K562 (cell line): ENCODE data around the gene GFOD1. TPM values are rescaled to one million over a fixed set of nuclear protein-coding genes. Genes with fewer than 3 reads are reported as not detected.

Experiments
- ATAC-seq: fragments of 200-7000 bp; cut with Tn5 transposase; 3 replicates; pipeline ENCODE4 v1.9.1; 2020; ENCODE audit warnings: moderate library complexity
- BruUV-seq: library from RNA; stranded (reverse); fragments of 400-500 nt; replicated peaks from 2 replicates; lab custom pipeline; 2021; lab: Mats Ljungman, UMichigan
- CTCF ChIA-PET: fragments of 300-600 bp; formaldehyde crosslinking; extraction: SDS; loops from one replicate; lab custom pipeline; 2021; ENCODE audit warnings: low intra/inter-chr PET ratio; lab: Yijun Ruan, JAX
- POLR2A ChIA-PET: fragments of 300-600, 350-650 bp; sonication (Branson Sonifier 250); formaldehyde crosslinking; extraction: SDS; loops from one replicate; lab custom pipeline; 2021; ENCODE audit warnings: antibody characterized with exemption, inconsistent platforms; lab: Yijun Ruan, JAX
- DNase-seq, 4 experiments: peaks; one replicate each; pipeline versions ENCODE4 v3.0.0 to v3.0.0-alpha.2; 2011 to 2018; ENCODE audit warnings: low spot score in 3 of 4, mixed read lengths in 3 of 4; ENCODE audit errors: extremely low read depth in 1 of 4
- FAIRE-seq: peaks from 2 replicates; lab custom pipeline; 2011; peaks lifted over from hg19 to GRCh38; lab: Jason Lieb, UNC
- H2AFZ ChIP-seq: 2 replicates; pipeline ENCODE4 v1.6.0; 2011; ENCODE audit warnings: low read depth, low read length, control low read depth, inconsistent platforms
- H3K27ac ChIP-seq: fragments of 200-600 bp; 3 replicates; pipeline ENCODE4 v1.8.0; 2011; ENCODE audit warnings: low read depth, mild to moderate bottlenecking, control low read depth, inconsistent platforms, low read length, moderate library complexity, mixed read lengths; ENCODE audit errors: extremely low read depth
- H3K27me3 ChIP-seq, 2 experiments: fragments of 300-600 bp in 1 of 2; 2 replicates in 1 of 2; 3 replicates in 1 of 2; pipeline versions ENCODE4 v1.6.0 to v1.8.0; 2011; ENCODE audit warnings: inconsistent platforms in 2 of 2, low read length in 2 of 2, mild to moderate bottlenecking in 1 of 2, mixed read lengths in 1 of 2, moderate library complexity in 1 of 2; ENCODE audit not compliant: control insufficient read depth in 2 of 2, insufficient read depth in 2 of 2
- H3K36me3 ChIP-seq: fragments of 300-600 bp; 3 replicates; pipeline ENCODE4 v1.8.0; 2011; ENCODE audit warnings: mild to moderate bottlenecking, low read length, inconsistent platforms; ENCODE audit not compliant: control insufficient read depth, insufficient read depth
- H3K4me1 ChIP-seq, 2 experiments: fragments of 200-600 bp in 1 of 2; replicated peaks in 1 of 2; 2 replicates in 1 of 2; 3 replicates in 1 of 2; pipeline versions ENCODE4 v1.5.1 to v1.8.0; 2011; ENCODE audit warnings: inconsistent platforms in 2 of 2, low read length in 2 of 2, mild to moderate bottlenecking in 1 of 2, mixed read lengths in 1 of 2, moderate library complexity in 1 of 2; ENCODE audit not compliant: control insufficient read depth in 2 of 2, insufficient read depth in 2 of 2
- H3K4me2 ChIP-seq: 2 replicates; pipeline ENCODE4 v1.6.1; 2011; ENCODE audit warnings: low read length, control low read depth, inconsistent platforms, mixed read lengths; ENCODE audit not compliant: insufficient read depth
- H3K4me3 ChIP-seq: fragments of 200-600 bp; sonication (generic), shearing (Covaris generic); 2 replicates; pipeline ENCODE4 v1.5.1; 2016; ENCODE audit warnings: control low read depth, inconsistent platforms
- H3K79me2 ChIP-seq: fragments of 200-600 bp; 3 replicates; pipeline ENCODE4 v1.8.0; 2011; ENCODE audit warnings: low read length, inconsistent platforms; ENCODE audit not compliant: control insufficient read depth, insufficient read depth
- H3K9ac ChIP-seq, 2 experiments: 2 replicates each; pipeline versions ENCODE4 v1.6.0 to v1.6.1; 2011; ENCODE audit warnings: low read depth in 2 of 2, low read length in 2 of 2, control low read depth in 1 of 2, inconsistent platforms in 1 of 2, mild to moderate bottlenecking in 1 of 2, mixed read lengths in 1 of 2; ENCODE audit not compliant: insufficient read depth in 1 of 2
- H3K9me1 ChIP-seq: one replicate; pipeline ENCODE4 v1.6.0; 2011; ENCODE audit warnings: inconsistent platforms, mild to moderate bottlenecking, low read length, moderate library complexity; ENCODE audit not compliant: control insufficient read depth, insufficient read depth
- H3K9me3 ChIP-seq: replicated peaks from 2 replicates; pipeline ENCODE4 v1.5.1; 2011; ENCODE audit warnings: low read depth, low read length, inconsistent platforms; ENCODE audit not compliant: control insufficient read depth, insufficient read depth
- H4K20me1 ChIP-seq: replicated peaks from 2 replicates; pipeline ENCODE4 v1.6.1; 2011; ENCODE audit warnings: low read length, inconsistent platforms, mixed read lengths; ENCODE audit not compliant: control insufficient read depth, insufficient read depth
- BDP1 ChIP-seq: IDR thresholded peaks from 3 replicates; pipeline ENCODE4 v1.6.1; 2011; ENCODE audit not compliant: insufficient read length, insufficient read depth
- CAMTA2 ChIP-seq: fragments of 250-450 bp; sonication (Bioruptor Pico); conservative IDR thresholded peaks from 2 replicates; pipeline ENCODE4 v1.5.1; 2022
- HDAC2 ChIP-seq: fragments of 450-650 bp; IDR thresholded peaks from 2 replicates; pipeline ENCODE4 v1.6.1; 2016; ENCODE audit warnings: mild to moderate bottlenecking
- HNRNPUL1 ChIP-seq: fragments of 200-400 bp; formaldehyde crosslinking; IDR thresholded peaks from 2 replicates; pipeline ENCODE4 v1.6.1; 2017; ENCODE audit warnings: low read length
- L3MBTL2 ChIP-seq: fragments of 450-650 bp; IDR thresholded peaks from 2 replicates; pipeline ENCODE4 v1.6.1; 2016; ENCODE audit warnings: mild to moderate bottlenecking, moderate library complexity
- RUNX1 ChIP-seq: sonication (generic); IDR thresholded peaks from 2 replicates; pipeline ENCODE4 v1.6.1; 2016; ENCODE audit warnings: antibody characterized with exemption, low read depth
- ZNF124 ChIP-seq: sonication (generic); formaldehyde crosslinking; IDR thresholded peaks from 2 replicates; pipeline ENCODE4 v1.8.1; 2022; ENCODE audit warnings: missing genetic modification reagents
- ZNF134 ChIP-seq: fragments of 250-450 bp; sonication (Bioruptor Pico); conservative IDR thresholded peaks from 2 replicates; pipeline ENCODE4 v1.4.0; 2020
- ZNF75A ChIP-seq: fragments of 450-650 bp; formaldehyde crosslinking; IDR thresholded peaks from 2 replicates; pipeline ENCODE4 v1.4.0; 2020; ENCODE audit warnings: mild to moderate bottlenecking
- ZNF77 ChIP-seq: fragments of 250-450 bp; sonication (Bioruptor Pico); IDR thresholded peaks from 2 replicates; pipeline ENCODE4 v1.5.0; 2020
- ZZZ3 ChIP-seq: fragments of 450-650 bp; IDR thresholded peaks from 2 replicates; pipeline ENCODE4 v1.6.1; 2016; ENCODE audit warnings: antibody characterized with exemption, mild to moderate bottlenecking, moderate library complexity
- WGBS: fragments of 100-300 bp; shearing (Covaris generic); methylation state at CpG from one replicate; pipeline ENCODE4 v1.1.6; 2016; ENCODE audit warnings: low coverage, mixed read lengths; ENCODE audit not compliant: insufficient coverage; ENCODE audit errors: missing lambda C conversion rate; 5-methylcytosine and 5-hydroxymethylcytosine counted together
- in situ Hi-C: fragments of 300-500 bp; cut with MboI; formaldehyde crosslinking; loops from 4 replicates; pipeline ENCODE4 v1.15.0; 2018; ENCODE audit warnings: inconsistent platforms, mixed read lengths
- intact Hi-C: fragments of 100-400 bp; cut with micrococcal nuclease; formaldehyde crosslinking; loops from 2 replicates; pipeline ENCODE4 v1.14.2; 2022
- polyA plus RNA-seq, 8 experiments: library from polyadenylated mRNA; depleted of rRNA in 4 of 8; stranded (reverse) in 5 of 8; unstranded in 3 of 8; fragments of >200 nt; fragmentation: Nextera tagmentation in 2 of 8; fragmentation: Illumina TruSeq in 1 of 8; extraction: Ambion mirVana in 2 of 8; extraction: Trizol in 1 of 8; gene quantifications; 2 replicates each; pipeline versions ENCODE4 v1.2.1 to v1.2.3, GENCODE V29; 2011 to 2014; ENCODE audit warnings: inconsistent platforms in 1 of 8, missing spikeins in 1 of 8
- total RNA-seq, 7 experiments: library from RNA; depleted of rRNA in 6 of 7; stranded (reverse); fragments of >200 nt in 6 of 7; fragmentation: Illumina TruSeq in 2 of 7; extraction: Trizol in 2 of 7; gene quantifications; 2 replicates each; pipeline versions ENCODE4 v1.2.1 to v1.2.3, GENCODE V29; 2011 to 2021; ENCODE audit warnings: low replicate concordance in 1 of 7
- TF ChIP-seq, protein P1 (sequence below), 2 experiments: IDR thresholded peaks; 2 replicates each; pipeline ENCODE4 v1.6.1; 2011; ENCODE audit warnings: borderline replicate concordance in 1 of 2, control low read depth in 1 of 2, low read depth in 1 of 2, low read length in 1 of 2, mild to moderate bottlenecking in 1 of 2, mixed read lengths in 1 of 2, moderate library complexity in 1 of 2; ENCODE audit not compliant: insufficient read depth in 1 of 2, insufficient read length in 1 of 2, poor library complexity in 1 of 2, severe bottlenecking in 1 of 2; ENCODE audit errors: extremely low read depth in 1 of 2
- TF ChIP-seq, protein P2 (sequence below): fragments of 450-650 bp; IDR thresholded peaks from 2 replicates; pipeline ENCODE4 v1.6.1; 2016; ENCODE audit warnings: mild to moderate bottlenecking
- TF ChIP-seq, protein P3 (sequence below): sonication (generic); formaldehyde crosslinking; IDR thresholded peaks from 2 replicates; pipeline ENCODE4 v1.8.0; 2022; ENCODE audit warnings: mild to moderate bottlenecking, missing genetic modification reagents, borderline replicate concordance
- TF ChIP-seq, protein P4 (sequence below): sonication (generic); formaldehyde crosslinking; IDR thresholded peaks from 2 replicates; pipeline ENCODE4 v1.9.0; 2022; ENCODE audit warnings: mild to moderate bottlenecking, missing genetic modification reagents
- TF ChIP-seq, protein P5 (sequence below): fragments of 250-450 bp; sonication (Bioruptor Pico); IDR thresholded peaks from 2 replicates; pipeline ENCODE4 v1.8.0; 2021; ENCODE audit warnings: moderate library complexity, mild to moderate bottlenecking, inconsistent platforms

GFOD1 gene
- total and polyA plus RNA-seq, 9 of the 15 experiments (the other 6 are each of a cell fraction or from before 2014, with no cell fraction given): 3.8 to 12.0 (median 8.2) TPM

DNA sequence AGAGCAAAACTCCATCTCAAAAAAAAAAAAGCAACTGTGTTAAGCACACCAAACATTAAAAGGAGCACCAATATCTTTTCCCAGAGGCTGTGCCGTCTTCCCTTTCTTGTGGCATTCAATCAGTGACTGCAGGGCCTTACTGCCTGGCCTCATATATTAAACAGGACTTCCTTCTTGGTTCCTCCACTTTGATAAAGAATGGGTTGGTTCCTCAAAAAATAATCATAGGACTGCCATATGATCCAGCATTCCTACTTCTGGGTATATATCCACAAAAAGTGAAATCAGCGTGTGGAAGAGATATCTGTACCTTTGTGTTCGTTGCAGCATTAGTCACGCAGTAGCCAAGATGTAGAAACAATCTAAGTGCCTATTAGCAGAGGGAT is 40.3 kb upstream of the GFOD1 start:
- ChIA-PET POLR2A (no interaction called here), CTCF (no interaction called here)
- in situ Hi-C loops (no loop called here), intact Hi-C loops (no loop called here)
- Histone ChIP-seq H3K4me2 (no peak overlapping the region), H4K20me1 (no peaks in the 10 kb centered on the region), H3K27me3 (peaks cover 7 to 40% of the 10 kb centered on the region in 2 experiments; a peak in 4 of 5 replicates), H3K4me3 (no peak overlapping the region), H3K9ac (no peak overlapping the region), H3K9me3 (no peaks in the 10 kb centered on the region), H3K4me1 (no peaks in the 10 kb centered on the region), H3K79me2 (no peaks in the 10 kb centered on the region), H3K36me3 (no peaks in the 10 kb centered on the region), H2AFZ (no peak overlapping the region), H3K27ac (no peak overlapping the region), H3K9me1 (no peaks in the 10 kb centered on the region)
- no peak for DNase-seq
- TF ChIP-seq, protein P1, sequence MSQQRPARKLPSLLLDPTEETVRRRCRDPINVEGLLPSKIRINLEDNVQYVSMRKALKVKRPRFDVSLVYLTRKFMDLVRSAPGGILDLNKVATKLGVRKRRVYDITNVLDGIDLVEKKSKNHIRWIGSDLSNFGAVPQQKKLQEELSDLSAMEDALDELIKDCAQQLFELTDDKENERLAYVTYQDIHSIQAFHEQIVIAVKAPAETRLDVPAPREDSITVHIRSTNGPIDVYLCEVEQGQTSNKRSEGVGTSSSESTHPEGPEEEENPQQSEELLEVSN (IDR thresholded peaks at IDR 0.05; ENCODE audit: borderline replicate concordance in 1 of 2, extremely low read depth in 1 of 2, insufficient read depth in 1 of 2, insufficient read length in 1 of 2, low read depth in 1 of 2, low read length in 1 of 2, poor library complexity in 1 of 2, severe bottlenecking in 1 of 2): no peak
- TF ChIP-seq BDP1 (no peak), ZZZ3 (no peak), HNRNPUL1 (no peak), CAMTA2 (no peak), ZNF124 (no peak), RUNX1 (no peak), ZNF77 (CRISPR knock-in tag) (no peak), ZNF134 (CRISPR knock-in tag) (no peak), L3MBTL2 (no peak), ZNF75A (CRISPR knock-in tag) (no peak), HDAC2 (no peak)
- TF ChIP-seq, protein P2, sequence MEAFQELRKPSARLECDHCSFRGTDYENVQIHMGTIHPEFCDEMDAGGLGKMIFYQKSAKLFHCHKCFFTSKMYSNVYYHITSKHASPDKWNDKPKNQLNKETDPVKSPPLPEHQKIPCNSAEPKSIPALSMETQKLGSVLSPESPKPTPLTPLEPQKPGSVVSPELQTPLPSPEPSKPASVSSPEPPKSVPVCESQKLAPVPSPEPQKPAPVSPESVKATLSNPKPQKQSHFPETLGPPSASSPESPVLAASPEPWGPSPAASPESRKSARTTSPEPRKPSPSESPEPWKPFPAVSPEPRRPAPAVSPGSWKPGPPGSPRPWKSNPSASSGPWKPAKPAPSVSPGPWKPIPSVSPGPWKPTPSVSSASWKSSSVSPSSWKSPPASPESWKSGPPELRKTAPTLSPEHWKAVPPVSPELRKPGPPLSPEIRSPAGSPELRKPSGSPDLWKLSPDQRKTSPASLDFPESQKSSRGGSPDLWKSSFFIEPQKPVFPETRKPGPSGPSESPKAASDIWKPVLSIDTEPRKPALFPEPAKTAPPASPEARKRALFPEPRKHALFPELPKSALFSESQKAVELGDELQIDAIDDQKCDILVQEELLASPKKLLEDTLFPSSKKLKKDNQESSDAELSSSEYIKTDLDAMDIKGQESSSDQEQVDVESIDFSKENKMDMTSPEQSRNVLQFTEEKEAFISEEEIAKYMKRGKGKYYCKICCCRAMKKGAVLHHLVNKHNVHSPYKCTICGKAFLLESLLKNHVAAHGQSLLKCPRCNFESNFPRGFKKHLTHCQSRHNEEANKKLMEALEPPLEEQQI: no peak
- TF ChIP-seq, protein P3, sequence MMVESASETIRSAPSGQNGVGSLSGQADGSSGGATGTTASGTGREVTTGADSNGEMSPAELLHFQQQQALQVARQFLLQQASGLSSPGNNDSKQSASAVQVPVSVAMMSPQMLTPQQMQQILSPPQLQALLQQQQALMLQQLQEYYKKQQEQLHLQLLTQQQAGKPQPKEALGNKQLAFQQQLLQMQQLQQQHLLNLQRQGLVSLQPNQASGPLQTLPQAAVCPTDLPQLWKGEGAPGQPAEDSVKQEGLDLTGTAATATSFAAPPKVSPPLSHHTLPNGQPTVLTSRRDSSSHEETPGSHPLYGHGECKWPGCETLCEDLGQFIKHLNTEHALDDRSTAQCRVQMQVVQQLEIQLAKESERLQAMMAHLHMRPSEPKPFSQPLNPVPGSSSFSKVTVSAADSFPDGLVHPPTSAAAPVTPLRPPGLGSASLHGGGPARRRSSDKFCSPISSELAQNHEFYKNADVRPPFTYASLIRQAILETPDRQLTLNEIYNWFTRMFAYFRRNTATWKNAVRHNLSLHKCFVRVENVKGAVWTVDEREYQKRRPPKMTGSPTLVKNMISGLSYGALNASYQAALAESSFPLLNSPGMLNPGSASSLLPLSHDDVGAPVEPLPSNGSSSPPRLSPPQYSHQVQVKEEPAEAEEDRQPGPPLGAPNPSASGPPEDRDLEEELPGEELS (CRISPR knock-in tag): no peak
- TF ChIP-seq, protein P4, sequence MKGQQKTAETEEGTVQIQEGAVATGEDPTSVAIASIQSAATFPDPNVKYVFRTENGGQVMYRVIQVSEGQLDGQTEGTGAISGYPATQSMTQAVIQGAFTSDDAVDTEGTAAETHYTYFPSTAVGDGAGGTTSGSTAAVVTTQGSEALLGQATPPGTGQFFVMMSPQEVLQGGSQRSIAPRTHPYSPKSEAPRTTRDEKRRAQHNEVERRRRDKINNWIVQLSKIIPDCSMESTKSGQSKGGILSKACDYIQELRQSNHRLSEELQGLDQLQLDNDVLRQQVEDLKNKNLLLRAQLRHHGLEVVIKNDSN (CRISPR knock-in tag): no peak
- TF ChIP-seq, protein P5, sequence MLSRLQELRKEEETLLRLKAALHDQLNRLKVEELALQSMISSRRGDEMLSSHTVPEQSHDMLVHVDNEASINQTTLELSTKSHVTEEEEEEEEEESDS: no peak
- WGBS: 28% methylated on average over 4 of the region's 4 CpGs
- BruUV-seq: no TSS peak
- FAIRE-seq: no peak
- no peak for ATAC-seq
